ENCODE measurements around the gene EPN2. TPM values are rescaled to one million over a fixed set of nuclear protein-coding genes. Genes with fewer than 3 reads are reported as not detected.
A peak's percentile ranks its signal among the peaks of the same experiment; 100 is the strongest.

EPN2 gene
- total RNA-seq, 4 donors from 2014 or later = 26.5 to 49.2 (median 38.9) TPM

DNA sequence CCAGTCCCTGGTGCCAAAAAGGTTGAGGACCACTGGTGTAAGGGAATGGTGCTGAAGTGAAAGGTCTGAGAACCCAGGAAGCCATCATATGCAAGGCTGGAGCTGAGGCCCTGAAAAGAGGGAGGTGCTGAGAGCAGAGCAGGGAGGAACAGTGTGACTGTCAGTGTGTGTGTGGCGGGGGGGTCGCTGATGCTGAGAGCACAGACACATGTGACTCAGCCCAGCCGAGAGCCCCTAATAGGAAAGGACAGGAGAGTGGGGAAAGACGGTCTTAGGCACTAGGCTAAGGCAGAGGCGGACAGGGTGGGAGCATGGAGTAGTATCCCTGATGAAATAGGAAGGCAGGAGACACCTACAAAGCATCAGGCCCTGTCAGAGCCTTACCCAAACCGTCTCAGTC lies 124.2 kb downstream of the EPN2 start:
- no peak for TF ChIP-seq POLR2A (IDR thresholded peaks at IDR 0.05; ENCODE audit: low read depth)
- TF ChIP-seq, protein P1, sequence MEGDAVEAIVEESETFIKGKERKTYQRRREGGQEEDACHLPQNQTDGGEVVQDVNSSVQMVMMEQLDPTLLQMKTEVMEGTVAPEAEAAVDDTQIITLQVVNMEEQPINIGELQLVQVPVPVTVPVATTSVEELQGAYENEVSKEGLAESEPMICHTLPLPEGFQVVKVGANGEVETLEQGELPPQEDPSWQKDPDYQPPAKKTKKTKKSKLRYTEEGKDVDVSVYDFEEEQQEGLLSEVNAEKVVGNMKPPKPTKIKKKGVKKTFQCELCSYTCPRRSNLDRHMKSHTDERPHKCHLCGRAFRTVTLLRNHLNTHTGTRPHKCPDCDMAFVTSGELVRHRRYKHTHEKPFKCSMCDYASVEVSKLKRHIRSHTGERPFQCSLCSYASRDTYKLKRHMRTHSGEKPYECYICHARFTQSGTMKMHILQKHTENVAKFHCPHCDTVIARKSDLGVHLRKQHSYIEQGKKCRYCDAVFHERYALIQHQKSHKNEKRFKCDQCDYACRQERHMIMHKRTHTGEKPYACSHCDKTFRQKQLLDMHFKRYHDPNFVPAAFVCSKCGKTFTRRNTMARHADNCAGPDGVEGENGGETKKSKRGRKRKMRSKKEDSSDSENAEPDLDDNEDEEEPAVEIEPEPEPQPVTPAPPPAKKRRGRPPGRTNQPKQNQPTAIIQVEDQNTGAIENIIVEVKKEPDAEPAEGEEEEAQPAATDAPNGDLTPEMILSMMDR (IDR thresholded peaks at IDR 0.05) = no peak
- TF ChIP-seq EP300 (IDR thresholded peaks at IDR 0.05) = no peak
- no peak for TF ChIP-seq POLR2AphosphoS5 (IDR thresholded peaks at IDR 0.05)
- no peaks in the 10 kb centered on the region for H3K27me3 ChIP-seq
- intact Hi-C loops (cut with DNase I) = loop anchor here (10.0 kb wide), 2 partner anchors 143 to 403 kb away; no protein-coding TSS in a partner anchor
- H3K9me3 ChIP-seq = no peaks in the 10 kb centered on the region
- H3K4me3 ChIP-seq = no peak overlapping the region
- DNase-seq (ENCODE audit: extremely low spot score) = no peak
- 75% methylated on average over 6 of the region's 6 CpGs for WGBS
- peak overlapping the region in 1 of 4 donors; percentile 87 for H3K27ac ChIP-seq (replicated peaks in 1 of 4)
- H3K4me1 ChIP-seq = peaks cover 10 to 22% (median 19%) of the 10 kb centered on the region in 4 donors
- peaks cover 0 to 19% (median 6%) of the 10 kb centered on the region in 4 donors for H3K36me3 ChIP-seq

DNA sequence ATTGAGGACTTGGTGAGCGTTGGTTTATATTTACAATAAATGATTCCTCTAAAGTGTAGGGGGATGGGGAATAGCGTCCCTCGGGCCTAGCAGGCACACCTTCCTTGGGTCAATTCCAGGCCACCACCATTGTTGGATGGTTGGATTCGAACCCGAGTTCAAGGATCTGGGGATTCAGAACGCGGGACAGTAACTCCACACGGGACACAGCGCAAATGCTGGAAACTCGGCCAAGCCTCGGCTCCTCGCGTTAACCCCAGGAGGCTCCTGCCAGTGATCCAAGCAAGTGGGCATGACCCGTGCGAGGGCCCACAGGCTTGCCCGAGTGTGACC lies 124.7 kb downstream of the EPN2 start:
- peak overlapping the region; percentile 79 to 89 (median 86) for H3K27ac ChIP-seq (replicated peaks in 1 of 4)
- H3K36me3 ChIP-seq = peaks cover 0 to 14% (median 4%) of the 10 kb centered on the region in 4 donors
- DNase-seq (ENCODE audit: extremely low spot score) = no peak
- intact Hi-C loops (cut with DNase I) = loop anchor here (10.0 kb wide), 2 partner anchors 143 to 403 kb away; no protein-coding TSS in a partner anchor
- no peaks in the 10 kb centered on the region for H3K9me3 ChIP-seq
- peak overlapping the region; percentile 66 to 80 (median 68) for H3K4me3 ChIP-seq
- TF ChIP-seq POLR2A (IDR thresholded peaks at IDR 0.05; ENCODE audit: low read depth) (no peak), POLR2AphosphoS5 (IDR thresholded peaks at IDR 0.05) (no peak), EP300 (IDR thresholded peaks at IDR 0.05) (no peak)
- TF ChIP-seq, protein P1 (IDR thresholded peaks at IDR 0.05) = no peak
- H3K4me1 ChIP-seq = peaks cover 10 to 22% (median 19%) of the 10 kb centered on the region in 4 donors
- H3K27me3 ChIP-seq = no peaks in the 10 kb centered on the region
- 51% methylated on average over 5 of the region's 16 CpGs for WGBS

DNA sequence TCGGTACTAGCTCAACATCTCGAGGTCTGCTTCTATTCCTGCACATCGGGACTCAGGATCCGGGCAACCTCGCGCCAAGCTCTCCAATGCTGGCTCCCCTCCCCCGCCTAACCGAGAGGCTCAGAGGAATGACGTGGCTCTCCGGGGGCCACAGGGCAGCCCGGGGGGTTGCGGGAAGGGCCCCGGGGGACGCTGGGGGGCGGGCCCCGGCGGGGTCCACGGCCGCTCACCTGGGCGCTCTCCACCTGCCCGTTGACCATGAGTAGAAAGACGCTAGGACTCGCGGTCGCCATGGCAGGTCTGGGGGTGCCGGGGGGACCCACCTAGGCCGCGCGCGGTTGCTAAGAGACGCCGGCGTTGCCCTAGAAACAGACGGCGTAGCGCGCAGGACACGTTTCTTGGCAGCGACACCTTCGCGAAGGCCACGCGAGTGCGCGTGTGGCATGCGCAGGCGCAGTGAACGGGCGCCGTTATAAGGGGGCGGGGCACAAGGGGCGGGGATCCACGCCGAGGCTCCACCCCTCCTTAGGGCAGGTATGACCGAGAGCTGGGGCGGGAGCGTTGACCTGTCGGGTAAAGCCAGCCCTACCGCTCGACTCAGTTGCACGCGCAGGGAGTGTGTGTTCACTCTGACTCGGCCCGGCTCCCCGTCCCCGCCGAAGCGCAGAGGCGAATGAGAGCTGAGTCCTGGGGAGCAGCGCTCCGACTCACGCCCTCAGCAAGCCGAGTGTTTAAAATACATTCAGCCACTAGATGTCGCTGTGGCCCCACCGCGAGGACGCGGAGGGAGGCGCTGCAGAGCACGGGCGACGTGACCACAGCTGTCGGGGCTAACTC lies 125.3 kb downstream of the EPN2 start, which contains the start of gene B9D1:
Gene B9D1 (minus strand): TSS at position 447 of the 837 bp plus-strand sequence. CDS start 154 bp downstream, at position 293.
- peak; percentile 97 for DNase-seq (ENCODE audit: extremely low spot score)
- Histone ChIP-seq H3K4me3 (peak within 1 kb of the TSS; percentile 66 to 80 (median 68)), H3K9me3 (no peaks in the 10 kb centered on the region), H3K27me3 (no peaks in the 10 kb centered on the region), H3K27ac (replicated peaks in 1 of 4) (peak within 1 kb of the TSS; percentile 79 to 89 (median 86)), H3K36me3 (peaks cover 0 to 8% (median 1%) of the 10 kb centered on the region in 4 donors), H3K4me1 (peaks cover 10 to 22% (median 19%) of the 10 kb centered on the region in 4 donors)
- under 1% methylated on average over 31 of the region's 83 CpGs for WGBS
- intact Hi-C loops (cut with DNase I) = loop anchor here (1.0 to 10.0 kb wide), 3 partner anchors 85 to 402 kb away; no protein-coding TSS in a partner anchor
- TF ChIP-seq, protein P1 (IDR thresholded peaks at IDR 0.05) = peak; percentile 96 to 99 (median 97)
- peak; percentile 74 to 85 for TF ChIP-seq POLR2AphosphoS5 (IDR thresholded peaks at IDR 0.05)
- no peak for TF ChIP-seq EP300 (IDR thresholded peaks at IDR 0.05)
- no peak for TF ChIP-seq POLR2A (IDR thresholded peaks at IDR 0.05; ENCODE audit: low read depth)

DNA sequence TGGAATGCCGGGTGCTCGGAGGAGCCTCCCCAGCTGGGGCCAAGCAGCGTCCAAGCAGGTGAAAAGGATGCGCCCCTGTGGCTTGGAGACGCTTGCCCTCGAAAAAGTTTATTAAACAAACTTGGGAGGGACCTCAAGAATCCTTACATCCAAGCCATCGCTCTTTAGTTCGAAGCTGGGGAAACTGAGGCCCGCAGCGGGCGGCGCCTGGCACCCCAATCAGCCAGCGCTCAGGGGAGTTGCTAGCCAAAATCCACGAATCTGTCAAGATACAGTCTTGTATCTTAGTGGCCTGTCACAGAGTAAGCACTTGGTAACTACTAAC lies 125.9 kb downstream of the EPN2 start:
- WGBS = 40% methylated on average over 13 of the region's 14 CpGs
- Histone ChIP-seq H3K27ac (replicated peaks in 1 of 4) (peak overlapping the region; percentile 79 to 89 (median 86)), H3K36me3 (peaks cover 0 to 5% (median 1%) of the 10 kb centered on the region in 4 donors), H3K27me3 (no peaks in the 10 kb centered on the region), H3K9me3 (no peaks in the 10 kb centered on the region), H3K4me3 (peak overlapping the region; percentile 66 to 80 (median 68)), H3K4me1 (peaks cover 10 to 22% (median 19%) of the 10 kb centered on the region in 4 donors)
- DNase-seq (ENCODE audit: extremely low spot score) = no peak
- TF ChIP-seq POLR2A (IDR thresholded peaks at IDR 0.05; ENCODE audit: low read depth) = no peak
- TF ChIP-seq EP300 (IDR thresholded peaks at IDR 0.05) = no peak
- TF ChIP-seq POLR2AphosphoS5 (IDR thresholded peaks at IDR 0.05) = no peak
- TF ChIP-seq, protein P1 (IDR thresholded peaks at IDR 0.05) = peak in 1 of 3 experiments; percentile 3
- intact Hi-C loops (cut with DNase I) = loop anchor here (1.0 to 10.0 kb wide), 3 partner anchors 84 to 402 kb away; no protein-coding TSS in a partner anchor

Data from esophagus muscularis mucosa (tissue), 4 donors.